WTC11 (cell line): Measurements from ENCODE around the gene CC2D1A. TPM values are rescaled to one million over a fixed set of nuclear protein-coding genes. Genes with fewer than 3 reads are reported as not detected.
A peak's percentile ranks its signal among the peaks of the same experiment; 100 is the strongest.

Experiments used
- ATAC-seq: fragments of 200-7000 bp; cut with Tn5 transposase; 2 replicates; pipeline ENCODE4 v1.10.0; 2021; ENCODE audit warnings: mild to moderate bottlenecking, moderate library complexity
- CTCF ChIA-PET: fragments of 300-600 bp; sonication (Branson Sonifier 250); formaldehyde crosslinking; loops from one replicate; lab custom pipeline; 2021; ENCODE audit warnings: antibody characterized with exemption; lab: Charles Lee
- POLR2A ChIA-PET: fragments of 350-600 bp; sonication (Branson Sonifier 250); formaldehyde crosslinking; loops from one replicate; lab custom pipeline; 2021; ENCODE audit warnings: antibody characterized with exemption; lab: Charles Lee
- DNase-seq: peaks from one replicate; pipeline ENCODE4 v3.0.0; 2021; ENCODE audit warnings: low spot score
- H3K27ac Mint-ChIP-seq: 2 replicates; pipeline ENCODE4 v1.8.0; 2021; ENCODE audit warnings: mixed read lengths
- H3K27me3 Mint-ChIP-seq: 2 replicates; pipeline ENCODE4 v1.8.0; 2021; ENCODE audit warnings: low read depth, mild to moderate bottlenecking, moderate library complexity, mixed read lengths
- H3K36me3 Mint-ChIP-seq: 2 replicates; pipeline ENCODE4 v1.8.0; 2021; ENCODE audit warnings: mixed read lengths
- H3K4me1 Mint-ChIP-seq: 2 replicates; pipeline ENCODE4 v1.8.0; 2022; ENCODE audit warnings: mixed read lengths
- H3K4me3 Mint-ChIP-seq: 2 replicates; pipeline ENCODE4 v1.8.0; 2021; ENCODE audit warnings: mild to moderate bottlenecking, moderate library complexity, mixed read lengths
- H3K9me3 Mint-ChIP-seq: 2 replicates; pipeline ENCODE4 v1.8.0; 2021; ENCODE audit warnings: mixed read lengths
- ATF1 ChIP-seq: sonication (generic); formaldehyde crosslinking; IDR thresholded peaks from 2 replicates; pipeline ENCODE4 v1.8.1; 2023; ENCODE audit warnings: mild to moderate bottlenecking, moderate library complexity, missing genetic modification reagents
- CBFB ChIP-seq: sonication (generic); formaldehyde crosslinking; IDR thresholded peaks from 2 replicates; pipeline ENCODE4 v1.8.1; 2022; ENCODE audit warnings: mild to moderate bottlenecking, low read depth, missing genetic modification reagents
- ESRRA ChIP-seq: sonication (generic); formaldehyde crosslinking; IDR thresholded peaks from 2 replicates; pipeline ENCODE4 v1.8.1; 2022; ENCODE audit warnings: mild to moderate bottlenecking, missing genetic modification reagents, borderline replicate concordance
- FOXK1 ChIP-seq: sonication (generic); formaldehyde crosslinking; IDR thresholded peaks from 2 replicates; pipeline ENCODE4 v1.8.0; 2022; ENCODE audit warnings: mild to moderate bottlenecking, moderate library complexity, missing genetic modification reagents
- GTF2I ChIP-seq: fragments of 250-450 bp; sonication (Bioruptor Pico); conservative IDR thresholded peaks from 2 replicates; pipeline ENCODE4 v1.4.0; 2021; ENCODE audit warnings: mild to moderate bottlenecking
- JUN ChIP-seq: sonication (generic); formaldehyde crosslinking; IDR thresholded peaks from 2 replicates; pipeline ENCODE4 v1.8.0; 2023; ENCODE audit warnings: mild to moderate bottlenecking, missing genetic modification reagents
- NFE2L1 ChIP-seq: sonication (generic); formaldehyde crosslinking; IDR thresholded peaks from 2 replicates; pipeline ENCODE4 v1.8.1; 2023; ENCODE audit warnings: missing genetic modification reagents
- NR3C1 ChIP-seq: sonication (generic); formaldehyde crosslinking; conservative IDR thresholded peaks from 2 replicates; pipeline ENCODE4 v1.8.1; 2023; ENCODE audit warnings: low read depth, mild to moderate bottlenecking, missing genetic modification reagents
- PRRX2 ChIP-seq: fragments of 250-450 bp; sonication (Bioruptor Pico); IDR thresholded peaks from 2 replicates; pipeline ENCODE4 v1.8.0; 2021; ENCODE audit warnings: mild to moderate bottlenecking
- RORB ChIP-seq: fragments of 250-450 bp; sonication (Bioruptor Pico); IDR thresholded peaks from 2 replicates; pipeline ENCODE4 v1.9.0; 2021; ENCODE audit warnings: mild to moderate bottlenecking
- SMAD3 ChIP-seq: sonication (generic); formaldehyde crosslinking; IDR thresholded peaks from 2 replicates; pipeline ENCODE4 v1.8.0; 2022; ENCODE audit warnings: missing genetic modification reagents, mild to moderate bottlenecking, borderline replicate concordance
- SMAD4 ChIP-seq: sonication (generic); formaldehyde crosslinking; IDR thresholded peaks from 2 replicates; pipeline ENCODE4 v1.8.0; 2022; ENCODE audit warnings: mild to moderate bottlenecking, missing genetic modification reagents
- SP1 ChIP-seq: sonication (generic); formaldehyde crosslinking; conservative IDR thresholded peaks from 2 replicates; pipeline ENCODE4 v1.8.1; 2022; ENCODE audit warnings: missing genetic modification reagents
- TEAD1 ChIP-seq: sonication (generic); formaldehyde crosslinking; IDR thresholded peaks from 2 replicates; pipeline ENCODE4 v1.8.0; 2022; ENCODE audit warnings: mild to moderate bottlenecking, missing genetic modification reagents
- TEAD4 ChIP-seq: sonication (generic); formaldehyde crosslinking; IDR thresholded peaks from 2 replicates; pipeline ENCODE4 v1.8.0; 2022; ENCODE audit warnings: mild to moderate bottlenecking, missing genetic modification reagents
- TP53 ChIP-seq: sonication (generic); formaldehyde crosslinking; IDR thresholded peaks from 2 replicates; pipeline ENCODE4 v1.8.1; 2023; ENCODE audit warnings: mild to moderate bottlenecking, missing genetic modification reagents
- ZNF219 ChIP-seq: sonication (generic); formaldehyde crosslinking; IDR thresholded peaks from 2 replicates; pipeline ENCODE4 v1.8.0; 2023; ENCODE audit warnings: missing genetic modification reagents, mild to moderate bottlenecking, borderline replicate concordance
- ZNF671 ChIP-seq: fragments of 250-450 bp; sonication (Bioruptor Pico); IDR thresholded peaks from 2 replicates; pipeline ENCODE4 v1.8.0; 2021; ENCODE audit warnings: mild to moderate bottlenecking
- total RNA-seq: library from RNA; stranded (reverse); gene quantifications from 3 replicates; pipeline ENCODE4 v1.2.3, GENCODE V29; 2021
- TF ChIP-seq, protein P1 (sequence below): sonication (generic); formaldehyde crosslinking; IDR thresholded peaks from 2 replicates; pipeline ENCODE4 v1.8.1; 2022; ENCODE audit warnings: low read depth, mild to moderate bottlenecking, moderate library complexity, missing genetic modification reagents, borderline replicate concordance
- TF ChIP-seq, protein P2 (sequence below): sonication (generic); formaldehyde crosslinking; IDR thresholded peaks from 2 replicates; pipeline ENCODE4 v1.8.1; 2023; ENCODE audit warnings: mild to moderate bottlenecking, missing genetic modification reagents
- TF ChIP-seq, protein P3 (sequence below): fragments of 250-450 bp; sonication (Bioruptor Pico); IDR thresholded peaks from 2 replicates; pipeline ENCODE4 v1.9.0; 2021; ENCODE audit warnings: mild to moderate bottlenecking
- TF ChIP-seq, protein P4 (sequence below): sonication (generic); formaldehyde crosslinking; IDR thresholded peaks from 2 replicates; pipeline ENCODE4 v1.8.1; 2023; ENCODE audit warnings: mild to moderate bottlenecking, missing genetic modification reagents

The CC2D1A gene
- total RNA-seq, 1 experiment from 2014 or later = 44.2 TPM

DNA sequence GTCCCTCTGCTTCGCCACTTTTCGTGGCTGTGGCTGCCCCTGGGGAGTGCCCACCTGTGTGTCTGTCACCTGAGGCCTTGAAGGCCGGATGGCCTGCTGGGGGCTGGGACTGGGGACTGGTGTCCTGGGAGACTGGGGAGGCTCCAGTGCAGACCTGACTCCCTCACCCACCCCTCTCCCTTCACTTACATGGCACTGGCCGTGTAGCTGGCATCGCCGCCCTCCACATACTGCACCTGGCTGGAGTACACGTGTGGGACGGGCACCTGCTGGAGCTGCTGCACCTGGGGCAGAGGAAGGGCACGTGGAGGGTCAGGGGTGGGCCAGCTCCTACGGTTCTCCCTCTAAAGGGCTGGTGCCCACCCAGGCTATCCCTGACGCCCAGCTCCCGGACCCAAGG, 71.8 kb downstream of the CC2D1A start (continued):
- TF ChIP-seq TEAD4 = no peak
- TF ChIP-seq, protein P1, sequence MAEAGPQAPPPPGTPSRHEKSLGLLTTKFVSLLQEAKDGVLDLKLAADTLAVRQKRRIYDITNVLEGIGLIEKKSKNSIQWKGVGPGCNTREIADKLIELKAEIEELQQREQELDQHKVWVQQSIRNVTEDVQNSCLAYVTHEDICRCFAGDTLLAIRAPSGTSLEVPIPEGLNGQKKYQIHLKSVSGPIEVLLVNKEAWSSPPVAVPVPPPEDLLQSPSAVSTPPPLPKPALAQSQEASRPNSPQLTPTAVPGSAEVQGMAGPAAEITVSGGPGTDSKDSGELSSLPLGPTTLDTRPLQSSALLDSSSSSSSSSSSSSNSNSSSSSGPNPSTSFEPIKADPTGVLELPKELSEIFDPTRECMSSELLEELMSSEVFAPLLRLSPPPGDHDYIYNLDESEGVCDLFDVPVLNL (CRISPR knock-in tag) = no peak

DNA sequence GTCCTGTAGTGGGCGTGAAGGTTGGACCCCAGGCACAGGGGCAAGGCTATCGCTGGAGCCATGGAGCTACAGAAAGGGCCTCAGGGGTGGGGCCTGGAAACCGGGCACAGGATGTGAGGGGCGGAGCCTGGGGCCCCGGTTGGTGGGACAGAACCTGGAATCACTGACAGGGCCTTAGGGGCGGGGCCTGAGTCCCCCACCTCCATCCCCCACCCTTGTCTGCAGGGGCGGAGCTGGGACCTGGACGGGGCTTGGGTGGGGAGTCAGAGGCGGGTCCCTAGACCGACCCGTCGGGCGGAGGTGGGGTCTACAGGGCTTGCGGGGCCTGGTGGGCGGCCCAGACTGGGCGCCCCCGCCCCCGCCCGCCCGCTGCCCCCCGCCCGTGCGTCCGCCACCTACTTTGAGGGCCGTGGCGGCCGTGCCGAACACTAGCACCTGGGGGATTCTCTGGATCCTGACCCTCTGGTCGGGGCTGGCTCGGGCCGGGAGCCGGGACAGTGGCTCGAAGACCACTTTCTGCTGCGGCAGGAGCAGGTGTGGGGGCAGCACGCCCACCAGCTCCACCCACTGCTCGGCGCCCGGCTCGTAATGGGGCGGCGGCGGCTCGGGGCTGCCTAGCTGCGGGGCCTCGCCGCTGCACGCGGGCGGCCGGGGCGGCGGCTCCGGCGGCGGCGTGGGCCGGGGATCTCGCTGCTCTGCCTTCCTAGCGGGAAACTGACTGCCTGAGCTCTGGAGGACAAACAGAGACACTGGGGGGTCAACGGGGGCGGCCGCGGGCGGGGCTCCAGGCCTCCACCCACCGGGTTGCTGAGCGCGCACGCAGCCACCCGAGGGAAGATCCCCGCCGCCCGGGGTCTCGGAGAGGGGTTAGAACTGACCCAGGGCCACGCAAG, 72.6 kb downstream of the CC2D1A start:
- POLR2A ChIA-PET = interaction anchor here (0.6 to 1.9 kb wide), 14 partner anchors 8 to 385 kb away, joined by 3 to 16 read pairs (median 4); partner anchors contain the start of genes IL27RA and RFX1
- CTCF ChIA-PET = interaction anchor here (0.6 to 2.5 kb wide), 25 partner anchors 10 to 918 kb away, joined by 3 to 23 read pairs (median 6); partner anchors contain the start of genes DCAF15, IL27RA, MISP3 and PODNL1
- Mint-ChIP-seq H3K27me3 (no peaks in the 10 kb centered on the region; the same call in 1 of the 2 replicates), H3K36me3 (peaks cover 3% of the 10 kb centered on the region; the same call in 1 of the 2 replicates), H3K4me1 (peaks cover 23% of the 10 kb centered on the region), H3K4me3 (peak overlapping the region; percentile 57), H3K27ac (peak overlapping the region; percentile 27; the same call in 1 of the 2 replicates), H3K9me3 (no peaks in the 10 kb centered on the region)
- DNase-seq = peak; percentile 99
- TF ChIP-seq PRRX2 (CRISPR knock-in tag) (no peak), SP1 (CRISPR knock-in tag) (peak; percentile 68), CBFB (CRISPR knock-in tag) (no peak), TEAD1 (CRISPR knock-in tag) (no peak), TP53 (CRISPR knock-in tag) (no peak)
- ATAC-seq = peak; percentile 93

DNA sequence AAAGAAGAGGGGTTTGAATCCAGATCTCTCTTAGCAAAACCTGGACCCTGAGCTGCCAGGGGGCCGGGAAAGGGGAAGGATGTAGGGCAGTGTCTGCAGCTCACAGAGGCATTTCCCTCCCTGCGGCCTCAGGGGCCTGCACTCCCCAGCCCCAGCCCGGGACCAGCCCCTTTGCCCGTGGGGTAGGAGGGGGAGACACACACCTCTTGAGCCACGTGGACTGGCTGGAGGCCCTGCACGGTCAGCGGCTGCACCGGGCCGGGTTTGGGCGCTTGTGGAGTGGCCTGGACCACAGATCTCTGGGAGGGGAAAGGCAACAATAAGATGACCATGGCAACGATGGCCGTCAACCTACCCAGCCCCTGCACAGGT, 73.2 kb downstream of the CC2D1A start:
- Mint-ChIP-seq H3K27me3 (no peaks in the 10 kb centered on the region; the same call in 1 of the 2 replicates), H3K36me3 (peaks cover 3% of the 10 kb centered on the region; the same call in 1 of the 2 replicates), H3K4me3 (peak overlapping the region; percentile 57), H3K4me1 (peaks cover 23% of the 10 kb centered on the region), H3K9me3 (no peaks in the 10 kb centered on the region), H3K27ac (no peak overlapping the region)
- POLR2A ChIA-PET = interaction anchor here (0.6 to 1.9 kb wide), 11 partner anchors 9 to 271 kb away, joined by 3 to 16 read pairs (median 5); partner anchors contain the start of genes IL27RA and RFX1
- no peak for DNase-seq
- 0 out of 2 replicates have a peak, but pooled peaks have one; percentile 20 for TF ChIP-seq TP53 (CRISPR knock-in tag)
- TF ChIP-seq, protein P2, sequence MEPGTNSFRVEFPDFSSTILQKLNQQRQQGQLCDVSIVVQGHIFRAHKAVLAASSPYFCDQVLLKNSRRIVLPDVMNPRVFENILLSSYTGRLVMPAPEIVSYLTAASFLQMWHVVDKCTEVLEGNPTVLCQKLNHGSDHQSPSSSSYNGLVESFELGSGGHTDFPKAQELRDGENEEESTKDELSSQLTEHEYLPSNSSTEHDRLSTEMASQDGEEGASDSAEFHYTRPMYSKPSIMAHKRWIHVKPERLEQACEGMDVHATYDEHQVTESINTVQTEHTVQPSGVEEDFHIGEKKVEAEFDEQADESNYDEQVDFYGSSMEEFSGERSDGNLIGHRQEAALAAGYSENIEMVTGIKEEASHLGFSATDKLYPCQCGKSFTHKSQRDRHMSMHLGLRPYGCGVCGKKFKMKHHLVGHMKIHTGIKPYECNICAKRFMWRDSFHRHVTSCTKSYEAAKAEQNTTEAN (CRISPR knock-in tag) = no peak
- CTCF ChIA-PET = interaction anchor here (0.6 to 2.5 kb wide), 14 partner anchors 9 to 93 kb away, joined by 3 to 23 read pairs (median 9); partner anchors contain the start of genes DCAF15, IL27RA, MISP3 and RFX1
- no peak for ATAC-seq

DNA sequence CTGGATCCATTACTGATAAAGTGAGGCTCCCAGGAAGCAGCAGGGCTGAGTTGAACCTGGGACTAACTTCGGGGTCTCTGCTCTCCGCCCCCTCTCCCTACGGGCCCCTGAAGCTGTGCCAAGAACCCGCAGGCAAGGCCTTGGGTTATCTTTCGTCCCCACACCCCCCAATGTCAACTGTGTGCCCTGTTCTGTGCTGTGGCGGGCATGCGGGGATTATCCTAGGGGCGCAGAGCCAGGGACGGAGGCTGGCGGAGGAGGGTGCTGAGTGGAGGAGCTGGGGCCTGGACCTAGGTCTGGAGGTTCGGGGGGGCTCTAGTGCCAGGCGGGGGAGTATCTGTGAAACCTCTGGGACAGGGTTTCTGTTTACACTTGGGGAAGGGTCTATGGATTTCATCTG, 73.7 kb downstream of the CC2D1A start:
- Mint-ChIP-seq H3K9me3 (no peaks in the 10 kb centered on the region), H3K4me1 (peaks cover 24% of the 10 kb centered on the region), H3K4me3 (peak overlapping the region; percentile 57), H3K27me3 (no peaks in the 10 kb centered on the region; the same call in 1 of the 2 replicates), H3K36me3 (peaks cover 3% of the 10 kb centered on the region; the same call in 1 of the 2 replicates), H3K27ac (no peak overlapping the region; the same call in 1 of the 2 replicates)
- no peak for ATAC-seq
- ChIA-PET POLR2A (interaction anchor here (1.0 to 1.9 kb wide), 4 partner anchors 25 to 186 kb away, joined by 4 to 11 read pairs (median 6); partner anchors contain the start of gene RFX1), CTCF (interaction anchor here (0.6 to 2.5 kb wide), 8 partner anchors 9 to 92 kb away, joined by 3 to 18 read pairs (median 12); partner anchors contain the start of genes DCAF15, IL27RA, MISP3 and RFX1)
- no peak for DNase-seq
- TF ChIP-seq JUN = no peak
- TF ChIP-seq NR3C1 = no peak
- no peak for TF ChIP-seq ZNF671 (CRISPR knock-in tag)
- TF ChIP-seq RORB (CRISPR knock-in tag) = no peak
- no peak for TF ChIP-seq GTF2I (CRISPR knock-in tag)
- TF ChIP-seq NFE2L1 (CRISPR knock-in tag) = no peak
- no peak for TF ChIP-seq FOXK1
- TF ChIP-seq ESRRA (CRISPR knock-in tag) = no peak
- no peak for TF ChIP-seq ZNF219
- TF ChIP-seq SMAD3 (CRISPR knock-in tag) = no peak
- TF ChIP-seq, protein P3, sequence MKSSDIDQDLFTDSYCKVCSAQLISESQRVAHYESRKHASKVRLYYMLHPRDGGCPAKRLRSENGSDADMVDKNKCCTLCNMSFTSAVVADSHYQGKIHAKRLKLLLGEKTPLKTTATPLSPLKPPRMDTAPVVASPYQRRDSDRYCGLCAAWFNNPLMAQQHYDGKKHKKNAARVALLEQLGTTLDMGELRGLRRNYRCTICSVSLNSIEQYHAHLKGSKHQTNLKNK (CRISPR knock-in tag) = no peak
- TF ChIP-seq ATF1 (CRISPR knock-in tag) = no peak
- no peak for TF ChIP-seq SMAD4 (CRISPR knock-in tag)
- TF ChIP-seq, protein P4, sequence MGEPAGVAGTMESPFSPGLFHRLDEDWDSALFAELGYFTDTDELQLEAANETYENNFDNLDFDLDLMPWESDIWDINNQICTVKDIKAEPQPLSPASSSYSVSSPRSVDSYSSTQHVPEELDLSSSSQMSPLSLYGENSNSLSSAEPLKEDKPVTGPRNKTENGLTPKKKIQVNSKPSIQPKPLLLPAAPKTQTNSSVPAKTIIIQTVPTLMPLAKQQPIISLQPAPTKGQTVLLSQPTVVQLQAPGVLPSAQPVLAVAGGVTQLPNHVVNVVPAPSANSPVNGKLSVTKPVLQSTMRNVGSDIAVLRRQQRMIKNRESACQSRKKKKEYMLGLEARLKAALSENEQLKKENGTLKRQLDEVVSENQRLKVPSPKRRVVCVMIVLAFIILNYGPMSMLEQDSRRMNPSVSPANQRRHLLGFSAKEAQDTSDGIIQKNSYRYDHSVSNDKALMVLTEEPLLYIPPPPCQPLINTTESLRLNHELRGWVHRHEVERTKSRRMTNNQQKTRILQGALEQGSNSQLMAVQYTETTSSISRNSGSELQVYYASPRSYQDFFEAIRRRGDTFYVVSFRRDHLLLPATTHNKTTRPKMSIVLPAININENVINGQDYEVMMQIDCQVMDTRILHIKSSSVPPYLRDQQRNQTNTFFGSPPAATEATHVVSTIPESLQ = no peak
